GM23248 (cell line): ENCODE measurements around the gene KCND2. TPM values are rescaled to one million over a fixed set of nuclear protein-coding genes. Genes with fewer than 3 reads are reported as not detected.

Source experiments
- DNase-seq: peaks from one replicate; pipeline ENCODE4 v3.0.0-alpha.2; 2015
- H2AFZ ChIP-seq: fragments of 200-600 bp; sonication (generic); 2 replicates; pipeline ENCODE4 v1.6.1; 2016; ENCODE audit warnings: antibody characterized with exemption
- H3F3A ChIP-seq: fragments of 200-600 bp; sonication (generic); 2 replicates; pipeline ENCODE4 v1.6.1; 2016; ENCODE audit warnings: mild to moderate bottlenecking, antibody characterized with exemption, mixed run types; ENCODE audit not compliant: insufficient read depth
- H3K27ac ChIP-seq: fragments of 200-600 bp; sonication (generic); 2 replicates; pipeline ENCODE4 v1.5.1; 2016; ENCODE audit warnings: mild to moderate bottlenecking
- H3K27me3 ChIP-seq: fragments of 200-600 bp; sonication (generic); replicated peaks from 2 replicates; pipeline ENCODE4 v1.6.1; 2016; ENCODE audit warnings: mild to moderate bottlenecking; ENCODE audit not compliant: insufficient read depth
- H3K36me3 ChIP-seq: fragments of 200-600 bp; sonication (generic); 2 replicates; pipeline ENCODE4 v1.6.1; 2016; ENCODE audit warnings: low read depth, mild to moderate bottlenecking
- H3K4me1 ChIP-seq: fragments of 200-600 bp; sonication (generic); 2 replicates; pipeline ENCODE4 v1.6.1; 2016; ENCODE audit warnings: mild to moderate bottlenecking; ENCODE audit not compliant: insufficient read depth
- H3K4me2 ChIP-seq: fragments of 200-600 bp; sonication (generic); one replicate; pipeline ENCODE4 v1.6.1; 2016; ENCODE audit warnings: mild to moderate bottlenecking; ENCODE audit not compliant: unreplicated experiment
- H3K4me3 ChIP-seq: fragments of 200-600 bp; sonication (generic); 2 replicates; pipeline ENCODE4 v1.5.1; 2016; ENCODE audit warnings: mild to moderate bottlenecking
- H3K79me2 ChIP-seq: fragments of 200-600 bp; sonication (generic); 2 replicates; pipeline ENCODE4 v1.6.1; 2016; ENCODE audit warnings: mild to moderate bottlenecking; ENCODE audit not compliant: insufficient read depth
- H3K9ac ChIP-seq: fragments of 200-600 bp; sonication (generic); 2 replicates; pipeline ENCODE4 v1.6.1; 2016; ENCODE audit warnings: mild to moderate bottlenecking
- H3K9me2 ChIP-seq: fragments of 200-600 bp; sonication (generic); 2 replicates; pipeline ENCODE4 v1.6.1; 2016; ENCODE audit warnings: mixed run types, mild to moderate bottlenecking, moderate library complexity; ENCODE audit not compliant: insufficient read depth
- H3K9me3 ChIP-seq: fragments of 200-600 bp; sonication (generic); one replicate; pipeline ENCODE4 v1.6.1; 2017; ENCODE audit warnings: low read depth
- H4K20me1 ChIP-seq: fragments of 200-600 bp; sonication (generic); 2 replicates; pipeline ENCODE4 v1.6.0; 2016; ENCODE audit not compliant: insufficient read depth
- EZH2 ChIP-seq: fragments of 200-600 bp; sonication (generic); IDR thresholded peaks from 2 replicates; pipeline ENCODE4 v1.6.1; 2018; ENCODE audit warnings: antibody characterized with exemption, mild to moderate bottlenecking; ENCODE audit not compliant: insufficient read depth, poor library complexity, severe bottlenecking
- EZH2phosphoT487 ChIP-seq: fragments of 200-600 bp; sonication (generic); IDR thresholded peaks from 2 replicates; pipeline ENCODE4 v1.6.1; 2018; ENCODE audit warnings: antibody characterized with exemption, moderate library complexity, mild to moderate bottlenecking, low read depth; ENCODE audit not compliant: insufficient read depth
- WGBS, 2 experiments: methylation state at CpG; one replicate each; pipeline ENCODE4 v1.1.6; 2015 to 2017; ENCODE audit warnings: low lambda C conversion rate in 2 of 2, low coverage in 1 of 2; ENCODE audit errors: missing lambda C conversion rate in 2 of 2; 5-methylcytosine and 5-hydroxymethylcytosine counted together
- in situ Hi-C: fragments of 300-500 bp; cut with MboI; formaldehyde crosslinking; loops from 2 replicates; pipeline ENCODE4 v1.15.0; 2020
- polyA plus RNA-seq: library from polyadenylated mRNA; unstranded; fragments of >200 nt; fragmentation: Nextera tagmentation; extraction: Ambion mirVana; gene quantifications from 2 replicates; pipeline ENCODE4 v1.2.1, GENCODE V29; 2016
- total RNA-seq: library from RNA; depleted of rRNA; stranded (reverse); fragments of >200 nt; shearing (Covaris generic); gene quantifications from 2 replicates; pipeline ENCODE4 v1.2.3, GENCODE V29; 2014

Gene KCND2
- total and polyA plus RNA-seq, 2 experiments from 2014 or later: 0.35 to 1.5 TPM

DNA sequence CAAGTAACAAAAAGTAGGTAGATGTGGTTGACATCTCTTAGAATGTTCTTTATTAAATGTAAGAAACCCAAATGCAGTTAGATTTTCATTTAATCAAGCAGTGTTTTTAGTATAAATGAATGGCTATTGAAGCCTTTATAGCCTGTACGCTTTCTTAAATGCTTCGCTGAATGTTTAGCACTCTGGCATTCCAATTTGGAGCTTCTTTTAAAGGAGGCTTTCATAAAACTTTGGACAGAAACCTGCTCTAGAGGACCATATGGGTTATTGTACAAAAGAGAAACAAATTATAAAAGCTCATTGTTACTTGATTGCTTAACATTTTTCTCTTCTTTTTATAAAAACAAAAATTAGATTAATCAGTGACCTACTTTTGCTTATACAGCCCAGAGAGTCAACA, 59.5 kb downstream of the KCND2 start:
- Histone ChIP-seq H3K36me3 (no peaks in the 10 kb centered on the region), H3K27ac (no peak overlapping the region), H4K20me1 (no peaks in the 10 kb centered on the region), H3K27me3 (no peaks in the 10 kb centered on the region), H3K79me2 (no peaks in the 10 kb centered on the region), H3K9me3 (no peaks in the 10 kb centered on the region), H2AFZ (no peak overlapping the region), H3F3A (no peaks in the 10 kb centered on the region), H3K4me2 (no peak overlapping the region), H3K4me3 (no peak overlapping the region), H3K4me1 (no peaks in the 10 kb centered on the region), H3K9me2 (no peaks in the 10 kb centered on the region), H3K9ac (no peak overlapping the region)
- no peak for DNase-seq
- in situ Hi-C loops: no loop called here
- TF ChIP-seq EZH2 (no peak), EZH2phosphoT487 (no peak)
- WGBS, 2 experiments: 22 to 29% methylated on average over 2 of the region's 2 CpGs

DNA sequence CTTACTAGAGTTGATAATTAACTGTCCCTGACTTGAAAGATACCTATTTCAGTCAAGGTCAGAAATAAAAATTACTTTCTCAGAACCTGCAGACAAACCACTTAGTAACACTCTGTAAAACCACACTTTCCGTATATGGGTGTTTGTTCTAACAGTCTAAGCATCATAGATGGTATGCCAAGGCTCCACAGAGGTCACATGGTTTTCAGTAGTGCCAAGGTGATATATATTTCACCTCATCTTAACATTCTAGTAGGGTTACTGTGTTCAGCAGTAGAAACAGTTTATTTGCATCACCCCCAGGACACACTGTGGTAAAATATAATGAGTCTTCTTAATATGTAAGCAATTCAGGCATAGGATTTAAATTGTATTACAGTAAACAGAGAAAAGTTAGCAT, 61.5 kb downstream of the KCND2 start:
- Histone ChIP-seq H3K79me2 (no peaks in the 10 kb centered on the region), H4K20me1 (no peaks in the 10 kb centered on the region), H3K27ac (no peak overlapping the region), H3K9me3 (no peaks in the 10 kb centered on the region), H3K27me3 (no peaks in the 10 kb centered on the region), H2AFZ (no peak overlapping the region), H3K9me2 (no peaks in the 10 kb centered on the region), H3K36me3 (no peaks in the 10 kb centered on the region), H3K4me1 (no peaks in the 10 kb centered on the region), H3K9ac (no peak overlapping the region), H3K4me2 (no peak overlapping the region), H3F3A (no peaks in the 10 kb centered on the region), H3K4me3 (no peak overlapping the region)
- TF ChIP-seq EZH2phosphoT487: no peak
- TF ChIP-seq EZH2: no peak
- DNase-seq: no peak
- 32 to 42% methylated on average over 1 of the region's 1 CpG for WGBS, 2 experiments
- in situ Hi-C loops: no loop called here

- Histone ChIP-seq H3K9me3 (no peaks in the 10 kb centered on the region), H3K4me1 (no peaks in the 10 kb centered on the region), H3K27ac (no peak overlapping the region), H3K36me3 (no peaks in the 10 kb centered on the region), H3K4me3 (no peak overlapping the region), H3K27me3 (no peaks in the 10 kb centered on the region), H3K79me2 (no peaks in the 10 kb centered on the region), H4K20me1 (no peaks in the 10 kb centered on the region), H2AFZ (no peak overlapping the region), H3F3A (no peaks in the 10 kb centered on the region), H3K4me2 (no peak overlapping the region), H3K9ac (no peak overlapping the region), H3K9me2 (no peaks in the 10 kb centered on the region)
- WGBS, 2 experiments: 10 to 17% methylated on average over 1 of the region's 1 CpG
- DNase-seq: peak; percentile 20
- TF ChIP-seq EZH2: no peak
- TF ChIP-seq EZH2phosphoT487: no peak
- in situ Hi-C loops: no loop called here
These were observed 64.4 kb downstream of the KCND2 start for GRCh38 chr7:120337308-120337907.

DNA sequence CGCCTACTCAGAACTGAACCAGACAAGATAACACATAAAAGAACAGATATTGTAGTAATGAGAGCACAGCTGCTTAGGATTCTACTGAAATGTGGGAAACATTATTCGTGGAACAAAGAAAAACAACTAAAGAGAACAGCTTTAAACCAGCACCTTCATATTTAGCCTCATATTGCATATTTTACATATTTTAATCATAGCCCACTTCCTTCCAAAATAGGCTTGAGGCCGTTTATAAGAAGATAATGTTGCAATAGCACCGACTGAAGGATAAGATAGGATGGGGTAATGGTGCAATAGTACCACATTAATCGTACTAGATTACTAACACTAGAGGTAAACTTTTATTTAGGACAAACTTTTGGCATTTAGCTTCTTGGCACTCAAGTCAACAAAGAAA, 71.3 kb downstream of the KCND2 start:
- H3K36me3 ChIP-seq: no peaks in the 10 kb centered on the region
- 23 to 32% methylated on average over 5 of the region's 5 CpGs for WGBS, 2 experiments
- H3K4me3 ChIP-seq: no peak overlapping the region
- H3K4me2 ChIP-seq: no peak overlapping the region
- no peaks in the 10 kb centered on the region for H3K79me2 ChIP-seq
- H3K9ac ChIP-seq: no peak overlapping the region
- H3K27ac ChIP-seq: no peak overlapping the region
- H3K9me2 ChIP-seq: no peaks in the 10 kb centered on the region
- in situ Hi-C loops: no loop called here
- no peak overlapping the region for H2AFZ ChIP-seq
- no peaks in the 10 kb centered on the region for H4K20me1 ChIP-seq
- TF ChIP-seq EZH2phosphoT487 (no peak), EZH2 (no peak)
- H3K4me1 ChIP-seq: no peaks in the 10 kb centered on the region
- H3K9me3 ChIP-seq: no peaks in the 10 kb centered on the region
- H3F3A ChIP-seq: no peaks in the 10 kb centered on the region
- H3K27me3 ChIP-seq: no peaks in the 10 kb centered on the region
- DNase-seq: peak; percentile 2

DNA sequence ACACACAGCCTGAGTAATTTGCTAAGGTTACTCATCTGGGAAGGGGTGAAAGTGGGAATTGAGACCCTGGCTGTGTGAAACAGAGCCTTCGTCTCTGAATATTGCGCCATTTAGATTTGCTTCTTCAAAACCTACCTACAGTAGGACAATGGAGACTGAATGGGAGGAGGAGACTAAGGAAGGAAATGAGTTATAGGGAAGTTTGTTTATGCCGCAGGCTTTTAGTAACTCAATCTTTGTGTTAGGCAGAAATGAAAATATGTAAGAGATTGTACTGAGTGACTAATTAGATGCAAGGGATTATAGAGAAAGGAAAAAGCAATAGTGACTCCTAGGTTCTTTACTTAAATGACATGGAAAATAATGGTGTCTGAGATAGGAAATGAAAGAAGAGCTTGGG, 80.2 kb downstream of the KCND2 start:
- Histone ChIP-seq H4K20me1 (no peaks in the 10 kb centered on the region), H2AFZ (no peak overlapping the region), H3K4me1 (no peaks in the 10 kb centered on the region), H3K27me3 (no peaks in the 10 kb centered on the region), H3K4me2 (no peak overlapping the region), H3K4me3 (no peak overlapping the region), H3K9me2 (no peaks in the 10 kb centered on the region), H3F3A (no peaks in the 10 kb centered on the region), H3K9ac (no peak overlapping the region), H3K79me2 (no peaks in the 10 kb centered on the region), H3K9me3 (no peaks in the 10 kb centered on the region), H3K36me3 (no peaks in the 10 kb centered on the region), H3K27ac (no peak overlapping the region)
- in situ Hi-C loops: no loop called here
- WGBS, 2 experiments: 55 to 69% methylated on average over 3 of the region's 3 CpGs
- TF ChIP-seq EZH2 (no peak), EZH2phosphoT487 (no peak)
- no peak for DNase-seq
